Esophagus squamous epithelium (tissue), 4 donors: ENCODE data around the gene NEDD1.

ENCODE experiments used
- CTCF ChIP-seq, 6 experiments: fragments of 450-650 bp in 4 of 6; fragments of 200-600 bp in 2 of 6; sonication (generic) in 2 of 6; IDR thresholded peaks; one replicate each; pipeline ENCODE4 v1.5.1; 2016 to 2019; ENCODE audit warnings: antibody characterized with exemption in 6 of 6, mild to moderate bottlenecking in 4 of 6, moderate library complexity in 4 of 6
- POLR2A ChIP-seq, 4 donors: fragments of 450-650 bp; IDR thresholded peaks; one replicate each; pipeline ENCODE4 v1.6.1; 2017; ENCODE audit warnings: antibody characterized with exemption in 4 of 4, mild to moderate bottlenecking in 4 of 4, moderate library complexity in 3 of 4

- TF ChIP-seq CTCF (IDR thresholded peaks at IDR 0.05) (no peak), POLR2A (IDR thresholded peaks at IDR 0.05) (no peak)
Measured at GRCh38 chr12:96912261-96912660, 5.2 kb downstream of the NEDD1 start.
